HCT116 (cell line): Measurements from ENCODE around the gene TBX20.

Experiments
- CEBPB ChIP-seq: IDR thresholded peaks from 2 replicates; pipeline ENCODE4 v1.6.1; 2012; ENCODE audit warnings: low read depth
- EZH2 ChIP-seq: fragments of 200-600 bp; sonication (generic); IDR thresholded peaks from 2 replicates; pipeline ENCODE4 v1.6.1; 2017; ENCODE audit warnings: antibody characterized with exemption, mixed run types
- MAX ChIP-seq: IDR thresholded peaks from 2 replicates; pipeline ENCODE4 v1.6.1; 2012
- POLR2A ChIP-seq: IDR thresholded peaks from 2 replicates; pipeline ENCODE4 v1.7.0; 2011; ENCODE audit warnings: borderline replicate concordance; ENCODE audit not compliant: insufficient read depth, insufficient read length; ENCODE audit errors: extremely low read depth
- POLR2AphosphoS5 ChIP-seq: IDR thresholded peaks from 2 replicates; pipeline ENCODE4 v1.6.1; 2011; ENCODE audit warnings: mild to moderate bottlenecking, low read depth, low read length, moderate library complexity
- RAD21 ChIP-seq: IDR thresholded peaks from 2 replicates; pipeline ENCODE4 v1.6.1; 2012; ENCODE audit warnings: low read depth, mild to moderate bottlenecking
- TCF7L2 ChIP-seq: IDR thresholded peaks from 2 replicates; pipeline ENCODE4 v1.7.0; 2011; ENCODE audit warnings: borderline replicate concordance, inconsistent platforms; ENCODE audit not compliant: insufficient read depth, insufficient read length; ENCODE audit errors: extremely low read depth
- TF ChIP-seq, protein P1 (sequence below), 3 experiments: fragments of 200-600 bp in 1 of 3; sonication (generic) in 1 of 3; IDR thresholded peaks in 2 of 3; conservative IDR thresholded peaks in 1 of 3; 2 replicates each; pipeline ENCODE4 v1.5.1; 2012 to 2017; ENCODE audit warnings: low read depth in 2 of 3, low read length in 2 of 3, antibody characterized with exemption in 1 of 3, borderline replicate concordance in 1 of 3, control low read depth in 1 of 3, mild to moderate bottlenecking in 1 of 3, mixed read lengths in 1 of 3, mixed run types in 1 of 3, moderate library complexity in 1 of 3; ENCODE audit not compliant: insufficient read depth in 1 of 3
- TF ChIP-seq, protein P2 (sequence below): IDR thresholded peaks from 2 replicates; pipeline ENCODE4 v1.6.1; 2012; ENCODE audit warnings: low read depth
- TF ChIP-seq, protein P3 (sequence below): IDR thresholded peaks from 2 replicates; pipeline ENCODE4 v1.6.1; 2011; ENCODE audit warnings: mild to moderate bottlenecking, low read length, moderate library complexity; ENCODE audit not compliant: insufficient replicate concordance; ENCODE audit errors: extremely low read depth

DNA sequence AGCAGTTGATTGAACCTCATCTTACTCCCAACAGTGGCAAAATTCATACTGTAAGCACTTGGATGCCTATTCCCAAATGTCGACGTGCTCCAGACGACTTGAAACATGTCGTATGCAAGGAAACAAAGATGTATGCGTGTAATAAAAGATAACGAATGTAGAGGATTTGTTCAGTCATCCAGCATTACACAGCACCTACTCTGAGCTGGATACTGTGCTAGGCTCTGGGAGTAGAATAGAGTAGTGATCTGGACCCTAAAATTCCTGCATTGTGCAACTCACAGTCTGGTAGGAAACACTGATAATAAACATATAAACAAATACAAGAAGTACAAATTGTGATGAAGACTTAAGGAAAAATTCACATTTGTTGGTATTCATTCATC is 5.6 kb upstream of the TBX20 start:
- TF ChIP-seq RAD21 (no peak), POLR2A (no peak), MAX (no peak), EZH2 (no peak), CEBPB (no peak), TCF7L2 (no peak), POLR2AphosphoS5 (no peak)
- TF ChIP-seq, protein P1, sequence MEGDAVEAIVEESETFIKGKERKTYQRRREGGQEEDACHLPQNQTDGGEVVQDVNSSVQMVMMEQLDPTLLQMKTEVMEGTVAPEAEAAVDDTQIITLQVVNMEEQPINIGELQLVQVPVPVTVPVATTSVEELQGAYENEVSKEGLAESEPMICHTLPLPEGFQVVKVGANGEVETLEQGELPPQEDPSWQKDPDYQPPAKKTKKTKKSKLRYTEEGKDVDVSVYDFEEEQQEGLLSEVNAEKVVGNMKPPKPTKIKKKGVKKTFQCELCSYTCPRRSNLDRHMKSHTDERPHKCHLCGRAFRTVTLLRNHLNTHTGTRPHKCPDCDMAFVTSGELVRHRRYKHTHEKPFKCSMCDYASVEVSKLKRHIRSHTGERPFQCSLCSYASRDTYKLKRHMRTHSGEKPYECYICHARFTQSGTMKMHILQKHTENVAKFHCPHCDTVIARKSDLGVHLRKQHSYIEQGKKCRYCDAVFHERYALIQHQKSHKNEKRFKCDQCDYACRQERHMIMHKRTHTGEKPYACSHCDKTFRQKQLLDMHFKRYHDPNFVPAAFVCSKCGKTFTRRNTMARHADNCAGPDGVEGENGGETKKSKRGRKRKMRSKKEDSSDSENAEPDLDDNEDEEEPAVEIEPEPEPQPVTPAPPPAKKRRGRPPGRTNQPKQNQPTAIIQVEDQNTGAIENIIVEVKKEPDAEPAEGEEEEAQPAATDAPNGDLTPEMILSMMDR (IDR thresholded peaks at IDR 0.05 in 2 of 3, conservative IDR thresholded peaks at IDR 0.05 in 1 of 3; ENCODE audit: borderline replicate concordance in 1 of 3, insufficient read depth in 1 of 3, low read depth in 2 of 3, low read length in 2 of 3) = no peak
- TF ChIP-seq, protein P2, sequence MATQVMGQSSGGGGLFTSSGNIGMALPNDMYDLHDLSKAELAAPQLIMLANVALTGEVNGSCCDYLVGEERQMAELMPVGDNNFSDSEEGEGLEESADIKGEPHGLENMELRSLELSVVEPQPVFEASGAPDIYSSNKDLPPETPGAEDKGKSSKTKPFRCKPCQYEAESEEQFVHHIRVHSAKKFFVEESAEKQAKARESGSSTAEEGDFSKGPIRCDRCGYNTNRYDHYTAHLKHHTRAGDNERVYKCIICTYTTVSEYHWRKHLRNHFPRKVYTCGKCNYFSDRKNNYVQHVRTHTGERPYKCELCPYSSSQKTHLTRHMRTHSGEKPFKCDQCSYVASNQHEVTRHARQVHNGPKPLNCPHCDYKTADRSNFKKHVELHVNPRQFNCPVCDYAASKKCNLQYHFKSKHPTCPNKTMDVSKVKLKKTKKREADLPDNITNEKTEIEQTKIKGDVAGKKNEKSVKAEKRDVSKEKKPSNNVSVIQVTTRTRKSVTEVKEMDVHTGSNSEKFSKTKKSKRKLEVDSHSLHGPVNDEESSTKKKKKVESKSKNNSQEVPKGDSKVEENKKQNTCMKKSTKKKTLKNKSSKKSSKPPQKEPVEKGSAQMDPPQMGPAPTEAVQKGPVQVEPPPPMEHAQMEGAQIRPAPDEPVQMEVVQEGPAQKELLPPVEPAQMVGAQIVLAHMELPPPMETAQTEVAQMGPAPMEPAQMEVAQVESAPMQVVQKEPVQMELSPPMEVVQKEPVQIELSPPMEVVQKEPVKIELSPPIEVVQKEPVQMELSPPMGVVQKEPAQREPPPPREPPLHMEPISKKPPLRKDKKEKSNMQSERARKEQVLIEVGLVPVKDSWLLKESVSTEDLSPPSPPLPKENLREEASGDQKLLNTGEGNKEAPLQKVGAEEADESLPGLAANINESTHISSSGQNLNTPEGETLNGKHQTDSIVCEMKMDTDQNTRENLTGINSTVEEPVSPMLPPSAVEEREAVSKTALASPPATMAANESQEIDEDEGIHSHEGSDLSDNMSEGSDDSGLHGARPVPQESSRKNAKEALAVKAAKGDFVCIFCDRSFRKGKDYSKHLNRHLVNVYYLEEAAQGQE = no peak
- TF ChIP-seq, protein P3, sequence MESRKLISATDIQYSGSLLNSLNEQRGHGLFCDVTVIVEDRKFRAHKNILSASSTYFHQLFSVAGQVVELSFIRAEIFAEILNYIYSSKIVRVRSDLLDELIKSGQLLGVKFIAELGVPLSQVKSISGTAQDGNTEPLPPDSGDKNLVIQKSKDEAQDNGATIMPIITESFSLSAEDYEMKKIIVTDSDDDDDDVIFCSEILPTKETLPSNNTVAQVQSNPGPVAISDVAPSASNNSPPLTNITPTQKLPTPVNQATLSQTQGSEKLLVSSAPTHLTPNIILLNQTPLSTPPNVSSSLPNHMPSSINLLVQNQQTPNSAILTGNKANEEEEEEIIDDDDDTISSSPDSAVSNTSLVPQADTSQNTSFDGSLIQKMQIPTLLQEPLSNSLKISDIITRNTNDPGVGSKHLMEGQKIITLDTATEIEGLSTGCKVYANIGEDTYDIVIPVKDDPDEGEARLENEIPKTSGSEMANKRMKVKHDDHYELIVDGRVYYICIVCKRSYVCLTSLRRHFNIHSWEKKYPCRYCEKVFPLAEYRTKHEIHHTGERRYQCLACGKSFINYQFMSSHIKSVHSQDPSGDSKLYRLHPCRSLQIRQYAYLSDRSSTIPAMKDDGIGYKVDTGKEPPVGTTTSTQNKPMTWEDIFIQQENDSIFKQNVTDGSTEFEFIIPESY = no peak
